Spleen (tissue), 7 donors: ENCODE measurements around the gene SLC4A11.

Experiments used
- CTCF ChIP-seq, 11 experiments: fragments of 200-600 bp in 7 of 11; fragments of 450-650 bp in 4 of 11; sonication (generic) in 4 of 11; IDR thresholded peaks in 8 of 11; conservative IDR thresholded peaks in 3 of 11; 1 replicate in 7 of 11; 2 replicates in 4 of 11; pipeline versions ENCODE4 v1.4.0 to v1.8.0; 2016 to 2021; ENCODE audit warnings: antibody characterized with exemption in 11 of 11, inconsistent platforms in 4 of 11, mild to moderate bottlenecking in 1 of 11
- POLR2A ChIP-seq, 3 donors: fragments of 450-650 bp; IDR thresholded peaks; one replicate each; pipeline ENCODE4 v1.5.1; 2017; ENCODE audit warnings: antibody characterized with exemption in 3 of 3, mild to moderate bottlenecking in 1 of 3
- POLR2AphosphoS5 ChIP-seq, 3 donors: sonication (generic); formaldehyde crosslinking; IDR thresholded peaks; one replicate each; pipeline ENCODE4 v1.5.1; 2017; ENCODE audit warnings: antibody characterized with exemption in 3 of 3
- donor health status: DM: no; HTN: no; CAD: no; lungs with moderate emphysema.
- donor health status: DM: no; HTN: no; CAD: no.
- donor health status: DM: no; HTN: no; CAD: no.

- TF ChIP-seq POLR2A (IDR thresholded peaks at IDR 0.05) (no peak), CTCF (IDR thresholded peaks at IDR 0.05 in 8 of 11, conservative IDR thresholded peaks at IDR 0.05 in 3 of 11) (no peak), POLR2AphosphoS5 (IDR thresholded peaks at IDR 0.05) (no peak)
These were observed 38.9 kb upstream of the SLC4A11 start for GRCh38 chr20:3277686-3278465.
